Epithelial cell of esophagus (primary cell): ENCODE measurements around the gene IFI27L2.
A peak's percentile ranks its signal among the peaks of the same experiment; 100 is the strongest.

Experiments
- DNase-seq: peaks from one replicate; pipeline ENCODE4 v3.0.0; 2010; ENCODE audit warnings: low read depth
- H3K4me3 ChIP-seq: 2 replicates; pipeline ENCODE4 v1.5.1; 2011; ENCODE audit warnings: mild to moderate bottlenecking, low read length, control low read depth
- TF ChIP-seq, protein P1 (sequence below): IDR thresholded peaks from 2 replicates; pipeline ENCODE4 v1.5.1; 2011; ENCODE audit warnings: low read depth, mild to moderate bottlenecking, low read length, control low read depth, inconsistent platforms; ENCODE audit not compliant: insufficient read depth; ENCODE audit errors: missing control alignments

The IFI27L2 gene

DNA sequence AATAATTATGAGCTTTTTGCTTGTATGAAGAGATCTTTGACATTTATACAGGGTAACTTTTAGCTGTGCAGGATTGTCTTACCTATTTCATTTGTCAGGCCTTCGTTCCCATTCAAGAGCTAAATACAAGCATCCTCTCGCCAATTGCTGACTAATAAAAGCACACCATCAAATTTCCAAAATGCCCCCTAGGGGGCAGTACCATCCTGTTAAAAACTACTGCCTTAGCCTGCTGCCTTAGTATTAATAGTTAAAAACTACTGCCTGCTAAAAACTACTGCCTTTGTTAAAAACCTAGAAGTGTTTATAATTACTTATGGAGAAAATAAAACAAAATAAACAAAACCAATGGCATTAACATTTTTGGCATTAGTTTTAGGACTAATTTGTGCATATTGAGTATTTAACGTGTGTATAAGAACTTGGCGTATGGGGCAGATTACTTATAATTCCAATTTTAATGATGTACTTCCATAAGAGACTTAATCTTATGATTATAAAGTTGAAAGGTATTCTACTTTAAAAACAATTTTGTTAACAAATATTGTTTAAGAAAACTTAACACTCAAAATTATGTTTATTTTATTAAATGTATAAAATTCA is 3.0 kb upstream of the IFI27L2 start:
- peak; percentile 77 for DNase-seq
- H3K4me3 ChIP-seq = no peak overlapping the region
- TF ChIP-seq, protein P1, sequence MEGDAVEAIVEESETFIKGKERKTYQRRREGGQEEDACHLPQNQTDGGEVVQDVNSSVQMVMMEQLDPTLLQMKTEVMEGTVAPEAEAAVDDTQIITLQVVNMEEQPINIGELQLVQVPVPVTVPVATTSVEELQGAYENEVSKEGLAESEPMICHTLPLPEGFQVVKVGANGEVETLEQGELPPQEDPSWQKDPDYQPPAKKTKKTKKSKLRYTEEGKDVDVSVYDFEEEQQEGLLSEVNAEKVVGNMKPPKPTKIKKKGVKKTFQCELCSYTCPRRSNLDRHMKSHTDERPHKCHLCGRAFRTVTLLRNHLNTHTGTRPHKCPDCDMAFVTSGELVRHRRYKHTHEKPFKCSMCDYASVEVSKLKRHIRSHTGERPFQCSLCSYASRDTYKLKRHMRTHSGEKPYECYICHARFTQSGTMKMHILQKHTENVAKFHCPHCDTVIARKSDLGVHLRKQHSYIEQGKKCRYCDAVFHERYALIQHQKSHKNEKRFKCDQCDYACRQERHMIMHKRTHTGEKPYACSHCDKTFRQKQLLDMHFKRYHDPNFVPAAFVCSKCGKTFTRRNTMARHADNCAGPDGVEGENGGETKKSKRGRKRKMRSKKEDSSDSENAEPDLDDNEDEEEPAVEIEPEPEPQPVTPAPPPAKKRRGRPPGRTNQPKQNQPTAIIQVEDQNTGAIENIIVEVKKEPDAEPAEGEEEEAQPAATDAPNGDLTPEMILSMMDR = peak; percentile 76

DNA sequence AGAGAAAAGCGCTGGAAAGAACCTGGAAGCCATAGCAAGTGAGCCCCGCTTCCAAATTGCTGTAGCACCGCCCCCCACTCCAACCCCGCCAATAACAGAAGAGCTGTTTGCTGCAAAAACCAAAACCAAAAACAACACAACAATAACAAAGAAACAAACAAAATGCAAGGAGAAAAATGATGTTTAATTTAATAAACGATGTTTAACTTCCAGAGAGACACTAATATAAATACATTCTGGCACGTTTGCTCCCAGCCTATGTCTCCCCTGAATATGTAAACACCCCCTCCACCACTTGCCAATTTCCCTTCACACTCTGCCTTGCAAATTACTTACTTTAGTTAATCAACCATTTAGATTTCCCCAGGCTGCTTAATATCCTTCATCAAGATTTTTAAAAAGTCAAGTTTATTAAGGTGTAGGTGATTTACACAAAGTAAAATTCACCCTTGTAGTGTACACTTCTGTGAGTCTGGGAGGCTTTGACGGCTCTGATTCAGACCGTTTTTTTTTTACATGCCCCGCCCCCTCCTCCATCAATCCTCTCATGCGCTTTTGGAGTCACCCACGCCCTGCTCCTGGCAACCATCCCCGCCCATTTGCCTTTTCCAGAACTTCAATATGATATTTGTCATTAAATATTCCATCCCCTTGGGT is 482 bp upstream of the IFI27L2 start:
- TF ChIP-seq, protein P1 = no peak
- peak; percentile 77 for DNase-seq
- peak overlapping the region; percentile 55 for H3K4me3 ChIP-seq

DNA sequence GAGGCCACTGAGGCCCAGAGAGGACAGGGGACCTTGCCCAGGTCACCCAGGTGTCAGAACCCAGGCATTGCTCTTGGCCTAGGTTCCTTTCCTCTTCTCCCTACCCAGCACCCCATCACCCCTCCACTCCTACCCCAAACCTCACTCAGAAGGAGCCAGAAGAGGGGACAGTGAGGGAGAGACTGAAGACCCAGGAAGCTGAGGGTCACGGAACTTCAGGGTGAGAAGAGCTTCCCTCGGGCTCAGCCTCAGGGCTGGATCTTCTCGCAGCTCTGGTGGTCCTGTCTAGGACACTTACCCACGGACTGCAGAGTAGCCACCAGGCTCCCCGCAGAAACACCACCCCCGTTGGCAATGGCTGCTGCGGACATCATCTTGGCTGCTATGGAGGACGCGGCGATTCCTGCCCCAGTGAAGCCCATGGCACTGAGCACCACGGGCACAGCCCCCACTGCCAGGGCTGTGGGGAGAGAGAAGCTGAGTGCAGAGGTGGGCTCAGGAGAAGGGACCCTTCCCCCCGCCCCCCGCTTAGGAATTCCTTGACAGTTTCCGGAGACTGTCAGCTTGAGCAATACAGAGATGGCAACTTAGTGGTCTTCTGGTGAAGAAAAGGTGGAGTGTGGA is 1.1 kb downstream of the IFI27L2 start:
- no peak for DNase-seq
- no peak overlapping the region for H3K4me3 ChIP-seq
- TF ChIP-seq, protein P1 = no peak

DNA sequence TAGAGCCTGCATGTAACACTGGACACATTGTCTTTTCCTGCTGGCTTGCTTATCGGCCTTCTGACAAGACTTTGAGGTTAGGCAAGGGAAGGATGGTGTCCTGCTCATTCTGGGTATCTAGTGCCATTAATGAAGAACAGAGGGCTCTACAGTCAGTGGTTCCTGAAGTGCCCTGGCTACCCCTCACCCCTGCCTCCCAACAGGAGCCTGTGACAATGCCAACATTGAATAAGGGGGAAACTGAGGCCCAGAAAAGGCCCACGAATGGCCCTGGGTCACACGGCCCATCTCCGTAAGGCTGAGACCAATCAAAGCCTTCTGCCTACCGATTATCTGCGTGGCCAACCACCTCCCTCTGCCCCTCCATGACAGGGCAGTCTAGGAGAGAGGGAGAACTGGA is 2.1 kb downstream of the IFI27L2 start:
- DNase-seq = no peak
- TF ChIP-seq, protein P1 = no peak
- H3K4me3 ChIP-seq = no peak overlapping the region

DNA sequence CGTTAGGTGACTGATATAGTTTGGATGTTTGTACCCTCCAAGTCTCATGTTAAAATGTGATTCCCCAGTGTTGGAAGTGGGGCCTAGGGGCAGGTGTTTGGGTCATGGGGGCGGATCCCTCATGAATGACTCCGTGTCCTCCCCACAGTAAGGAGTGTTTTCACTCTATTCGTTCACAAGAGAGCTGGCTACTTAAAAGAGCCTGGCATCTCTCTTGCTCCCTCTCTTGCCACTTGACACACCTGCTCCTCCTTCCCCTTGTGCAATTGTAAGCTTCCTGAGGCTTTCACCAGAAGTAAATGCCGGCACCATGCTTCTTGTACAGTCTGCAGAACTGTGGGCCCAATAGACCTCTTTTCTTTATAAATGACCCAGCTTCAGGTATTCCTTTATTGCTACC is 2.6 kb downstream of the IFI27L2 start:
- TF ChIP-seq, protein P1 = no peak
- no peak overlapping the region for H3K4me3 ChIP-seq
- no peak for DNase-seq

DNA sequence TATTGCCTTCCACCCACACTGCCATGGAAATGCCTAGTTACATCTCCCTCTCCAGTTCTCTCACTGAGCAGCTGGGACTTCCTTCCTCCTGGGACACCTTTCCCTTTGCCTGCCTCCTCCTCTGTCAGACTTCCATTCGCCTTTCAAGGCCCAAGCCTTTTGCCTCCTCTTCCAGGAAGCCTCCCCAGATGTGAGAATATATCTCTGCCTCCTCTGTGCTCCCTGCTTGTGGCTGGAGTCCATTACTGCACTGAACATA is 3.1 kb downstream of the IFI27L2 start:
- TF ChIP-seq, protein P1 = no peak

More for the DNA sequence above, 3.1 kb downstream of the IFI27L2 start:
- H3K4me3 ChIP-seq = no peak overlapping the region
- DNase-seq = no peak
